Heart right ventricle (tissue), 16 donors: Measurements from ENCODE around the gene ARHGAP23. TPM values are rescaled to one million over a fixed set of nuclear protein-coding genes. Genes with fewer than 3 reads are reported as not detected.
"Not testable (repeated sequence)": the region's sequence is repeated elsewhere in the genome, so short reads cannot be mapped to it uniquely, and the experiment has no call there.

Experiments used
- ATAC-seq, 8 donors: fragments of 200-7000 bp; cut with Tn5 transposase; one replicate each; pipeline ENCODE4 v1.9.1; 2020; ENCODE audit warnings: mild to moderate bottlenecking in 8 of 8, moderate library complexity in 8 of 8, moderate number of reproducible peaks in 1 of 8
- DNase-seq, 2 donors: peaks; one replicate each; pipeline ENCODE4 v3.0.0-alpha.2; 2020
- H3K27ac ChIP-seq, 10 donors: fragments of 200-600 bp; sonication (generic) in 2 of 10; one replicate each; pipeline versions ENCODE4 v1.5.0 to v1.8.0; 2020 to 2022; ENCODE audit warnings: mild to moderate bottlenecking in 3 of 10
- H3K27me3 ChIP-seq, 7 donors: fragments of 200-600 bp; one replicate each; pipeline ENCODE4 v1.8.0; 2021 to 2022; ENCODE audit warnings: mild to moderate bottlenecking in 2 of 7
- H3K36me3 ChIP-seq, 9 donors: fragments of 200-600 bp; sonication (generic) in 1 of 9; one replicate each; pipeline versions ENCODE4 v1.5.0 to v1.8.0; 2020 to 2022; ENCODE audit warnings: mild to moderate bottlenecking in 2 of 9
- H3K4me1 ChIP-seq, 9 donors: fragments of 200-600 bp; sonication (generic) in 1 of 9; one replicate each; pipeline versions ENCODE4 v1.5.0 to v1.8.0; 2020 to 2022; ENCODE audit warnings: mild to moderate bottlenecking in 4 of 9
- H3K4me3 ChIP-seq, 10 donors: fragments of 200-600 bp; sonication (generic) in 2 of 10; one replicate each; pipeline versions ENCODE4 v1.5.0 to v1.8.0; 2020 to 2022; ENCODE audit warnings: mild to moderate bottlenecking in 7 of 10, moderate library complexity in 2 of 10
- H3K9me3 ChIP-seq, 11 donors: fragments of 200-600 bp in 10 of 11; sonication (generic) in 2 of 11; one replicate each; pipeline versions ENCODE4 v1.5.0 to v1.8.0; 2013 to 2022; ENCODE audit warnings: mild to moderate bottlenecking in 2 of 11, control low read depth in 1 of 11, moderate library complexity in 1 of 11
- WGBS, 2 donors: extraction: QIAGEN DNeasy Blood & Tissue Kit; methylation state at CpG; one replicate each; pipeline ENCODE4 v1.1.7; 2013; ENCODE audit warnings: inconsistent platforms in 1 of 2; 5-methylcytosine and 5-hydroxymethylcytosine counted together
- intact Hi-C, 10 donors: fragments of 100-400 bp; cut with DNase I; formaldehyde crosslinking; loops; one replicate each; pipeline versions ENCODE4 v1.11.1 to v1.14.2; 2022
- polyA plus RNA-seq, 2 donors: library from polyadenylated mRNA; stranded (reverse); fragments of 200-250 nt; gene quantifications; one replicate each; pipeline ENCODE4 v1.2.3, GENCODE V29; 2013
- total RNA-seq, 10 donors: library from RNA; stranded (reverse); fragmentation: NEBNext Ultra II Directional in 3 of 10; extraction: Animal tissue kit (Norgen Biotek cat#: 25700) in 3 of 10; gene quantifications; one replicate each; pipeline versions ENCODE4 v1.2.1 to v1.2.4, GENCODE V29; 2021 to 2023
- TF ChIP-seq, protein P1 (sequence below), 9 donors: fragments of 200-600 bp; sonication (generic) in 2 of 9; IDR thresholded peaks; one replicate each; pipeline versions ENCODE4 v1.5.0 to v1.8.0; 2021 to 2022; ENCODE audit warnings: antibody characterized with exemption in 9 of 9, mild to moderate bottlenecking in 5 of 9, moderate library complexity in 1 of 9
- donor health status: Arrhythmogenic right ventricular cardiomyopathy.
- donor health status: ischemic (EF 13 %, LVEDD 7.1; RV severe dilation, severe dysfunction).
- donor health status: healthy with polysubstance abuse.
- donor health status: DM: no; HTN: yes; CAD: no.
- donor health status: DM: no; HTN: no; CAD: no.
- donor health status: ischemic (EF 25% LVEDD 6.9; RV normal size, moderate dysfunction).
- donor health status: ischemic (EF 25% LVEDD 5.7; RV mildly dilated, moderate dysfunction).
- donor health status: healthy.
- donor health status: DM: yes; HTN: yes; CAD: no.
- donor health status: Ischemic cardiomyopathy.
- donor health status: ischemic (EF 35%, LVEDD 5.7; RV mildly dilated, moderate dysfunction).
- donor health status: nonischemic (EF 11% LVEDD 7.7; RV severe dilation, severe dysfunction).
- donor health status: DM: yes; HTN: yes; CAD: no.
- donor health status: PGD.
- donor health status: ischemic (EF 29% LVEDD 5.4; RV normal size, mild dysfunction).
- donor health status: nonischemic (EF 23%, LVEDD 6.1; RV moderate dilation, normal function).

ARHGAP23 gene
- total and polyA plus RNA-seq, 12 donors: 31.5 to 78.4 (median 63.1) TPM

DNA sequence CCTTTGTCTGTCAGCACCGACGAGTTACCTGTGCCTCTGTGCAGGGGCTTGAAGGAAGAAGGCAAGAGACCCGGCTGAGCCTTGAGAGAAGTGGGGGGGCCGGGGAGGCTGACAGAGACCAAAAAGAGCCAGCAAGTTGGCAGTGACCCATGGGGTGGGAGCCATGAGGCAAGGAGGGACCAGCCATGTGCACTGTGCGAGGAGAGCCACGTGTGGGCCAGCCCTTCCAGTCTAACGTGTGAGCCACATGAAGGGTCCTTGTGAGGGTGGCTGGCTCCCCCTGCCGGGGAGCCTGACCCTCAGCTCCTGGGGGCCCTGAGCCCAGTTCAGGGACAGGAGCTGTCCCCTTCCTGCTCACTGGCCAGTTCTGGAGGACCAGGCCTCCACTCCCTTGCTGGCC lies 46.4 kb downstream of the ARHGAP23 start:
- not testable (repeated sequence) for H3K4me3 ChIP-seq

DNA sequence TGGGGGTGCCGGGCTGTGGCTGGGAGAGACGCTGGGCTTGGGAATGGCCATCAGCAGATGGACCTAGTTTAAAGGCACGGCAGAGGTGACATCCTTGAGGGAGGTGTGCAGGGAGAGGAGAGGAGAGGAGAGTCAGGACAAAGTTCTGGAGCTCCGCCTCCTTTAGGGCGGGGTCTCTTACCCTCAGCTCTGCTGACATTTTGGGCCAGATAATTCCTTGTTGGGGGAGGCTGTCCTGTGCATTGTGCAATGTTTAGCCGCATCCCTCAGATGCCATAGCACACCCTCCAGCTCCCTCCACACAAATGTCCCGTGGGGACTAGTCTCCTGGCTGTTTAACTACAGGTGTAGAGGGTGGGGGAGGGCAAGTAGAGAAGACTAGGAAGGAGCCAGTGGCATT lies 48.3 kb downstream of the ARHGAP23 start:
- no peak overlapping the region for H3K4me3 ChIP-seq
- H3K36me3 ChIP-seq: peaks cover 0 to 95% (median 58%) of the 10 kb centered on the region in 9 donors
- H3K4me1 ChIP-seq: no peaks in the 10 kb centered on the region
- WGBS, 2 donors: 80 to 81% methylated on average over 7 of the region's 7 CpGs
- H3K27ac ChIP-seq: no peak overlapping the region
- H3K9me3 ChIP-seq: no peaks in the 10 kb centered on the region
- ATAC-seq (no peak), DNase-seq (no peak)
- TF ChIP-seq, protein P1, sequence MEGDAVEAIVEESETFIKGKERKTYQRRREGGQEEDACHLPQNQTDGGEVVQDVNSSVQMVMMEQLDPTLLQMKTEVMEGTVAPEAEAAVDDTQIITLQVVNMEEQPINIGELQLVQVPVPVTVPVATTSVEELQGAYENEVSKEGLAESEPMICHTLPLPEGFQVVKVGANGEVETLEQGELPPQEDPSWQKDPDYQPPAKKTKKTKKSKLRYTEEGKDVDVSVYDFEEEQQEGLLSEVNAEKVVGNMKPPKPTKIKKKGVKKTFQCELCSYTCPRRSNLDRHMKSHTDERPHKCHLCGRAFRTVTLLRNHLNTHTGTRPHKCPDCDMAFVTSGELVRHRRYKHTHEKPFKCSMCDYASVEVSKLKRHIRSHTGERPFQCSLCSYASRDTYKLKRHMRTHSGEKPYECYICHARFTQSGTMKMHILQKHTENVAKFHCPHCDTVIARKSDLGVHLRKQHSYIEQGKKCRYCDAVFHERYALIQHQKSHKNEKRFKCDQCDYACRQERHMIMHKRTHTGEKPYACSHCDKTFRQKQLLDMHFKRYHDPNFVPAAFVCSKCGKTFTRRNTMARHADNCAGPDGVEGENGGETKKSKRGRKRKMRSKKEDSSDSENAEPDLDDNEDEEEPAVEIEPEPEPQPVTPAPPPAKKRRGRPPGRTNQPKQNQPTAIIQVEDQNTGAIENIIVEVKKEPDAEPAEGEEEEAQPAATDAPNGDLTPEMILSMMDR (IDR thresholded peaks at IDR 0.05): no peak
- intact Hi-C loops: loop anchor here in 1 of 10 donors (5.0 kb wide), 1 partner anchor 34 kb away; no protein-coding TSS in a partner anchor
- H3K27me3 ChIP-seq: no peaks in the 10 kb centered on the region

More for the DNA sequence above, 46.4 kb downstream of the ARHGAP23 start:
- not testable (repeated sequence) for ATAC-seq, H3K27ac ChIP-seq, H3K9me3 ChIP-seq, H3K4me1 ChIP-seq, H3K27me3 ChIP-seq, DNase-seq
- intact Hi-C loops: loop anchor here in 1 of 10 donors (5.0 kb wide), 1 partner anchor 32 kb away; no protein-coding TSS in a partner anchor
- WGBS, 2 donors: 40 to 50% methylated on average over 8 of the region's 8 CpGs
- H3K36me3 ChIP-seq: peaks cover 0 to 97% (median 60%) of the 10 kb centered on the region in 9 donors
- TF ChIP-seq, protein P1 (IDR thresholded peaks at IDR 0.05): peak in 8 of 9 donors; percentile 19 to 56 (median 40)

DNA sequence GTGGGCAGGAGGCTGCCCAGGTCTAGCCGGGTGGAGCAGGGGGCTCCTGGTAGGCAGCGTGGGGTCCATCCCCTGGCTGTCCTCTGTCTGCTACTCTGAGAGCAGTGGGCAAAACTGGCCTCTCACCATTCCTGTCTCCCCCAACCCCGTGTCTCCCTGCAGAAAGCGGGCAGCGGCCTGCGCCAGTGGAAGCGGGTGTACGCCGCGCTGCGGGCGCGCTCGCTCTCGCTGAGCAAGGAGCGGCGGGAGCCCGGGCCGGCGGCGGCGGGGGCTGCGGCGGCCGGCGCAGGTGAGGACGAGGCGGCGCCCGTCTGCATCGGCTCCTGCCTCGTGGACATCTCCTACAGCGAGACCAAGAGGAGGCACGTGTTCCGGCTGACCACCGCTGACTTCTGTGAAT lies 49.2 kb downstream of the ARHGAP23 start:
- DNase-seq: not testable (repeated sequence)

DNA sequence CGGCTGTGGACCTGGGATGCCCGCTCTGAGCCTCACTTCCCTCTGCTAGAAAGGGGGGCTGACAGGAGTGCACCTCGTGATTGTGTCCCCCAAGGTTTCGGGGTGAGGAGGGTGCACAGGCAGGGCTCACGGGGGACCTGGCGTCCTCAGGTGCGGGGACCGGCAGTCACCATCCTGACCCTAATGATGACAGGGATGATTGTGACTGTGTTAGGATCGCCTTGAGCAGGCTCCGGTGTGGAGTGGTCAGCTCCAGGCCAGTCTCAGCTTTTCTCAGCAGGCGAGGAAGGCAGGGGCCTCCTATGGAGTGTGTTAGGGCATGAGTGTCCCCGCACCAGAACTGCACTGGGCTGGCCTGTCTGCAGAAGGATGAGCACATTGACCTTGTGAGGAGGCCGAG lies 49.7 kb downstream of the ARHGAP23 start:
- DNase-seq, H3K4me3 ChIP-seq, ATAC-seq, H3K27me3 ChIP-seq, H3K27ac ChIP-seq, H3K9me3 ChIP-seq, H3K4me1 ChIP-seq: not testable (repeated sequence)
- intact Hi-C loops: loop anchor here in 1 of 10 donors (5.0 kb wide), 1 partner anchor 36 kb away; no protein-coding TSS in a partner anchor
- WGBS, 2 donors: 91 to 94% methylated on average over 13 of the region's 13 CpGs
- H3K36me3 ChIP-seq: peaks cover 0 to 95% (median 45%) of the 10 kb centered on the region in 9 donors

More for the DNA sequence above, 49.2 kb downstream of the ARHGAP23 start:
- not testable (repeated sequence) for H3K27me3 ChIP-seq, ATAC-seq, H3K27ac ChIP-seq, H3K4me1 ChIP-seq, H3K9me3 ChIP-seq, H3K4me3 ChIP-seq
- 97% methylated on average over 19 to 26 of the region's 36 CpGs for WGBS, 2 donors
- intact Hi-C loops: loop anchor here in 1 of 10 donors (5.0 kb wide), 1 partner anchor 35 kb away; no protein-coding TSS in a partner anchor
- peaks cover 0 to 95% (median 50%) of the 10 kb centered on the region in 9 donors for H3K36me3 ChIP-seq

DNA sequence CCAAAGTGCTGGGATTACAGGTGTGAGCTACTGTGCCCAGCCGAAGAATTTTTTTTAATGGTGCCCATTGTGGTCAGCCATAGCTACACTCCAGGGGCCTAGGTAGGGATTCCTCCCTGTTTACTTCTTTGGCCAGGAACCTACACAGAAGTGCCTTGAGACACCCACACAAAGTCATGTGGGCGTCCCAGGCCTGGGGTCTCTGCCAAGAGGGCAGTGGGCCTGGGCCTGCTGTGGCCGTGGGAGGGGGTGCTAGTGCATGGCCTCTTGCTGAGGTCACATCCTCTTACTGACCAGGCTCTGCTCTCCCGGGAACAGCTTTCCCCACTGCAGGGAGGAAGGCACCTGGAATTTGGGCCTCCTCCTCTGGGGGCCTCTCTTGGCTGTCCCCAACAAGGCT lies 50.4 kb downstream of the ARHGAP23 start:
- DNase-seq, H3K4me1 ChIP-seq, ATAC-seq, H3K27me3 ChIP-seq, H3K4me3 ChIP-seq, H3K27ac ChIP-seq, H3K9me3 ChIP-seq: not testable (repeated sequence)
- peaks cover 0 to 95% (median 43%) of the 10 kb centered on the region in 9 donors for H3K36me3 ChIP-seq
- 75 to 81% methylated on average over 4 of the region's 4 CpGs for WGBS, 2 donors
- intact Hi-C loops: loop anchor here in 1 of 10 donors (5.0 kb wide), 1 partner anchor 36 kb away; no protein-coding TSS in a partner anchor

DNA sequence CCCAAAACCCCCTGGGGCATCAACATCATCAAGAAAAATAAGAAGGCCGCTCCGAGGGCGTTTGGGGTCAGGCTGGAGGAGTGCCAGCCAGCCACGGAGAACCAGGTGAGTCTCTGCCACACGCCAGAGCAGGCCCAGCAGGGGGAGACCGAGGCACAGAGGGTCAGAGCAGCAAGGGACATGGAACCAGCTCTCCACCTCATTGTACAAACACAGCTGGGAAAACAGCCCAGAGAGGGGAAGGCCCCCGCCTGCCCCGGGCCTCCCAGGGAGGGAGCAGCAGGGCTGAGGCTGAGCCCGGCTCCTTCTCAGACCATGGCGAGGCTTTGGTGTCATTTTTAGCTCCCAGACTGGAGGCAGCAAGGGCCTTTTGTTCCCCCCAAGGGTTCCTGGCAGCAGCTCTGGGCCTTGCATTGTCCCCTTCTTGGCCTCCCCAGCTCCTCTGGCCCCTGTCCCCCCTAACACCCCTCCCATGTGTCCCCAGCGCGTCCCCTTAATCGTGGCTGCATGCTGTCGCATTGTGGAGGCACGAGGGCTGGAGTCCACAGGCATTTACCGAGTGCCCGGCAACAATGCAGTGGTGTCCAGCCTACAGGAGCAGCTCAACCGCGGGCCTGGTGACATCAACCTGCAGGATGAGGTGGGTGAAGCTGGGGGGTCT lies 53.9 kb downstream of the ARHGAP23 start:
- intact Hi-C loops: loop anchor here in 6 of 10 donors (2.0 to 10.0 kb wide), 5 partner anchors 35 to 60 kb away; partner anchors contain the start of gene ARHGAP23 (in 4 of the 6)
- DNase-seq, H3K27ac ChIP-seq, ATAC-seq, H3K4me3 ChIP-seq, H3K9me3 ChIP-seq, H3K27me3 ChIP-seq: not testable (repeated sequence)
- WGBS, 2 donors: 74 to 78% methylated on average over 19 of the region's 19 CpGs
- peaks cover 0 to 83% (median 19%) of the 10 kb centered on the region in 9 donors for H3K36me3 ChIP-seq
- peaks cover 0 to 35% (median 19%) of the 10 kb centered on the region in 9 donors for H3K4me1 ChIP-seq

DNA sequence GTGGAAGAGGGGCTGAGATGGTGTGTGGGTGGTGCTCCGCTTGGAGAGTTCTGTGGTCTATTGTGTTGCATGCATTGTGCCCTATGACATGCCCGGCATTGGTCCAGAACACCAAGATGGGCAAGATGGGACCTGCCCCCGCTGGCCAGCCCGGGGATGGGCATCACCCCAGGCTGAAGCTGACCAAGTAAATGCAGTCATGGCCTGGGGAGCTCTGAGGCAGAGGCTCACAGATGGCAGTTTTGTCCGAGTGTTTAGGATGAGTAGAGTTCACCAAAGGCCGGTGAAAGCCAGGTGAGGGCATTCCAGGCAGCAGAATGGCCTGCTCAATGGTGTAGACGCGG lies 54.4 kb downstream of the ARHGAP23 start:
- not testable (repeated sequence) for H3K4me3 ChIP-seq, DNase-seq, H3K27ac ChIP-seq, H3K9me3 ChIP-seq, H3K27me3 ChIP-seq
- intact Hi-C loops: loop anchor here in 6 of 10 donors (2.0 to 10.0 kb wide), 5 partner anchors 35 to 60 kb away; partner anchors contain the start of gene ARHGAP23 (in 4 of the 6)
- 88 to 90% methylated on average over 7 to 8 of the region's 8 CpGs for WGBS, 2 donors
- H3K36me3 ChIP-seq: peaks cover 0 to 85% (median 19%) of the 10 kb centered on the region in 9 donors
- peak in 1 of 8 donors; percentile 39 for ATAC-seq
- H3K4me1 ChIP-seq: peaks cover 0 to 40% (median 19%) of the 10 kb centered on the region in 9 donors
